Activated naive CD4-positive, alpha-beta T cell treated with anti-CD3 and anti-CD28 coated beads, Interleukin-2, amount 50 U/mL, for 24 hours (primary cell): ENCODE results near the gene ZFPM1.

ENCODE experiments used
- H3K27ac Mint-ChIP-seq: one replicate; pipeline ENCODE4 v1.8.0; 2021; ENCODE audit warnings: mild to moderate bottlenecking, mixed read lengths
- H3K27me3 Mint-ChIP-seq: one replicate; pipeline ENCODE4 v1.8.0; 2021; ENCODE audit warnings: mixed read lengths
- H3K36me3 Mint-ChIP-seq: one replicate; pipeline ENCODE4 v1.8.0; 2021; ENCODE audit warnings: mixed read lengths
- H3K4me1 Mint-ChIP-seq: one replicate; pipeline ENCODE4 v1.8.0; 2021; ENCODE audit warnings: mixed read lengths
- H3K4me3 Mint-ChIP-seq: one replicate; pipeline ENCODE4 v1.8.0; 2021; ENCODE audit warnings: mild to moderate bottlenecking, mixed read lengths
- H3K9me3 Mint-ChIP-seq: one replicate; pipeline ENCODE4 v1.8.0; 2021; ENCODE audit warnings: mixed read lengths

Gene ZFPM1

GRCh38 chr16:88523309-88524161, 70.5 kb downstream of the ZFPM1 start:
- H3K4me3 Mint-ChIP-seq: no peak overlapping the region
- H3K27me3 Mint-ChIP-seq: no peaks in the 10 kb centered on the region
- H3K27ac Mint-ChIP-seq: peak overlapping the region; percentile 65
- H3K9me3 Mint-ChIP-seq: no peaks in the 10 kb centered on the region
- H3K36me3 Mint-ChIP-seq: no peaks in the 10 kb centered on the region
- H3K4me1 Mint-ChIP-seq: peaks cover 3% of the 10 kb centered on the region

- no peaks in the 10 kb centered on the region for H3K27me3 Mint-ChIP-seq
- peaks cover 3% of the 10 kb centered on the region for H3K4me1 Mint-ChIP-seq
- H3K27ac Mint-ChIP-seq: no peak overlapping the region
- H3K9me3 Mint-ChIP-seq: no peaks in the 10 kb centered on the region
- peaks cover 2% of the 10 kb centered on the region for H3K36me3 Mint-ChIP-seq
- no peak overlapping the region for H3K4me3 Mint-ChIP-seq
These were observed 71.3 kb downstream of the ZFPM1 start for GRCh38 chr16:88524274-88524972.

GRCh38 chr16:88524973-88525662, 72.0 kb downstream of the ZFPM1 start:
- peaks cover 2% of the 10 kb centered on the region for H3K36me3 Mint-ChIP-seq
- H3K27me3 Mint-ChIP-seq: no peaks in the 10 kb centered on the region
- H3K27ac Mint-ChIP-seq: no peak overlapping the region
- H3K4me1 Mint-ChIP-seq: peaks cover 3% of the 10 kb centered on the region
- no peaks in the 10 kb centered on the region for H3K9me3 Mint-ChIP-seq
- H3K4me3 Mint-ChIP-seq: no peak overlapping the region

GRCh38 chr16:88525663-88525990, 72.5 kb downstream of the ZFPM1 start:
- Mint-ChIP-seq H3K9me3 (no peaks in the 10 kb centered on the region), H3K4me3 (no peak overlapping the region), H3K36me3 (peaks cover 2% of the 10 kb centered on the region), H3K27ac (no peak overlapping the region), H3K4me1 (peaks cover 3% of the 10 kb centered on the region), H3K27me3 (no peaks in the 10 kb centered on the region)

- no peak overlapping the region for H3K4me3 Mint-ChIP-seq
- H3K27me3 Mint-ChIP-seq: no peaks in the 10 kb centered on the region
- no peaks in the 10 kb centered on the region for H3K9me3 Mint-ChIP-seq
- H3K4me1 Mint-ChIP-seq: peaks cover 3% of the 10 kb centered on the region
- H3K36me3 Mint-ChIP-seq: peaks cover 2% of the 10 kb centered on the region
- H3K27ac Mint-ChIP-seq: no peak overlapping the region
These were observed 73.2 kb downstream of the ZFPM1 start for GRCh38 chr16:88526008-88526905.

GRCh38 chr16:88526906-88527185, 73.8 kb downstream of the ZFPM1 start:
- H3K4me1 Mint-ChIP-seq: peaks cover 3% of the 10 kb centered on the region
- H3K9me3 Mint-ChIP-seq: no peaks in the 10 kb centered on the region
- H3K36me3 Mint-ChIP-seq: peaks cover 2% of the 10 kb centered on the region
- no peaks in the 10 kb centered on the region for H3K27me3 Mint-ChIP-seq
- no peak overlapping the region for H3K4me3 Mint-ChIP-seq
- H3K27ac Mint-ChIP-seq: no peak overlapping the region

GRCh38 chr16:88527186-88527936, 74.3 kb downstream of the ZFPM1 start:
- no peak overlapping the region for H3K27ac Mint-ChIP-seq
- peaks cover 3% of the 10 kb centered on the region for H3K4me1 Mint-ChIP-seq
- peaks cover 2% of the 10 kb centered on the region for H3K36me3 Mint-ChIP-seq
- H3K4me3 Mint-ChIP-seq: no peak overlapping the region
- no peaks in the 10 kb centered on the region for H3K27me3 Mint-ChIP-seq
- H3K9me3 Mint-ChIP-seq: no peaks in the 10 kb centered on the region

- no peak overlapping the region for H3K27ac Mint-ChIP-seq
- H3K36me3 Mint-ChIP-seq: peaks cover 2% of the 10 kb centered on the region
- no peaks in the 10 kb centered on the region for H3K9me3 Mint-ChIP-seq
- peaks cover 3% of the 10 kb centered on the region for H3K4me1 Mint-ChIP-seq
- H3K27me3 Mint-ChIP-seq: no peaks in the 10 kb centered on the region
- no peak overlapping the region for H3K4me3 Mint-ChIP-seq
These were observed 75.1 kb downstream of the ZFPM1 start for GRCh38 chr16:88527937-88528743.

- no peak overlapping the region for H3K4me3 Mint-ChIP-seq
- H3K4me1 Mint-ChIP-seq: peaks cover 3% of the 10 kb centered on the region
- H3K36me3 Mint-ChIP-seq: peaks cover 2% of the 10 kb centered on the region
- H3K27ac Mint-ChIP-seq: no peak overlapping the region
- no peaks in the 10 kb centered on the region for H3K27me3 Mint-ChIP-seq
- H3K9me3 Mint-ChIP-seq: no peaks in the 10 kb centered on the region
These were observed 75.8 kb downstream of the ZFPM1 start for GRCh38 chr16:88528902-88529318.

GRCh38 chr16:88529596-88529995, 76.5 kb downstream of the ZFPM1 start:
- Mint-ChIP-seq H3K27ac (no peak overlapping the region), H3K36me3 (peaks cover 2% of the 10 kb centered on the region), H3K9me3 (no peaks in the 10 kb centered on the region), H3K27me3 (no peaks in the 10 kb centered on the region), H3K4me1 (no peaks in the 10 kb centered on the region), H3K4me3 (no peak overlapping the region)

GRCh38 chr16:88530051-88530857, 77.2 kb downstream of the ZFPM1 start:
- H3K4me3 Mint-ChIP-seq: no peak overlapping the region
- no peaks in the 10 kb centered on the region for H3K9me3 Mint-ChIP-seq
- H3K4me1 Mint-ChIP-seq: peaks cover 3% of the 10 kb centered on the region
- H3K36me3 Mint-ChIP-seq: peaks cover 2% of the 10 kb centered on the region
- no peak overlapping the region for H3K27ac Mint-ChIP-seq
- no peaks in the 10 kb centered on the region for H3K27me3 Mint-ChIP-seq

GRCh38 chr16:88530858-88531203, 77.8 kb downstream of the ZFPM1 start:
- H3K27ac Mint-ChIP-seq: no peak overlapping the region
- H3K4me3 Mint-ChIP-seq: no peak overlapping the region
- H3K27me3 Mint-ChIP-seq: no peaks in the 10 kb centered on the region
- no peaks in the 10 kb centered on the region for H3K9me3 Mint-ChIP-seq
- peaks cover 9% of the 10 kb centered on the region for H3K4me1 Mint-ChIP-seq
- peaks cover 2% of the 10 kb centered on the region for H3K36me3 Mint-ChIP-seq

- H3K9me3 Mint-ChIP-seq: no peaks in the 10 kb centered on the region
- peaks cover 13% of the 10 kb centered on the region for H3K4me1 Mint-ChIP-seq
- peaks cover 3% of the 10 kb centered on the region for H3K36me3 Mint-ChIP-seq
- H3K27me3 Mint-ChIP-seq: no peaks in the 10 kb centered on the region
- no peak overlapping the region for H3K4me3 Mint-ChIP-seq
- H3K27ac Mint-ChIP-seq: no peak overlapping the region
These were observed 78.3 kb downstream of the ZFPM1 start for GRCh38 chr16:88531346-88531745.
